Type B pancreatic cell (in vitro differentiated cells): ENCODE results near the gene SYT6. TPM values are rescaled to one million over a fixed set of nuclear protein-coding genes. Genes with fewer than 3 reads are reported as not detected.
A peak's percentile ranks its signal among the peaks of the same experiment; 100 is the strongest.

Experiments used
- DNase-seq: peaks from one replicate; pipeline ENCODE4 v3.0.0; 2021; ENCODE audit warnings: mixed read lengths; ENCODE audit not compliant: unreplicated experiment; ENCODE audit errors: extremely low spot score
- H3K27ac Mint-ChIP-seq: 2 replicates; pipeline ENCODE4 v1.8.0; 2021; ENCODE audit warnings: mild to moderate bottlenecking, mixed read lengths
- H3K27me3 Mint-ChIP-seq: 2 replicates; pipeline ENCODE4 v1.8.0; 2021; ENCODE audit warnings: mixed read lengths
- H3K36me3 Mint-ChIP-seq: 2 replicates; pipeline ENCODE4 v1.8.0; 2021; ENCODE audit warnings: mixed read lengths
- H3K4me1 Mint-ChIP-seq: one replicate; pipeline ENCODE4 v1.8.0; 2021; ENCODE audit warnings: mixed read lengths; ENCODE audit not compliant: unreplicated experiment
- H3K4me3 Mint-ChIP-seq: 2 replicates; pipeline ENCODE4 v1.8.0; 2021; ENCODE audit warnings: mild to moderate bottlenecking, mixed read lengths
- H3K9me3 Mint-ChIP-seq: 2 replicates; pipeline ENCODE4 v1.8.0; 2021; ENCODE audit warnings: mixed read lengths
- long read RNA-seq: library from polyadenylated mRNA; unstranded; transcript quantifications from one replicate; pipeline ENCODE4 v2.0.0, GENCODE V29; 2020
- total RNA-seq: library from RNA; stranded (reverse); gene quantifications from 2 replicates; pipeline ENCODE4 v1.2.1, GENCODE V29; 2021; ENCODE audit warnings: low replicate concordance
- TF ChIP-seq, protein P1 (sequence below): fragments of 200-600 bp; sonication (generic); conservative IDR thresholded peaks from 2 replicates; pipeline ENCODE4 v1.5.0; 2021; ENCODE audit warnings: antibody characterized with exemption, mild to moderate bottlenecking

The SYT6 gene
- total RNA-seq, result 1.1 and 3.0 TPM in 2 replicates
- long read RNA-seq, partial matches to known transcripts, result 1 of 5 reads
- long read RNA-seq, other reads (novel, unspliced or antisense), result 4 of 5 reads

GRCh38 chr1:114153261-114154145 lies at the start of gene SYT6:
SYT6 (minus strand) TSS chr1:114153869; CDS start chr1:114153772, 97 bp downstream.
- no peaks in the 10 kb centered on the region for H3K9me3 Mint-ChIP-seq
- no peaks in the 10 kb centered on the region for H3K36me3 Mint-ChIP-seq
- H3K27me3 Mint-ChIP-seq, result peaks cover 89% of the 10 kb centered on the region
- H3K4me1 Mint-ChIP-seq, result peaks cover 4% of the 10 kb centered on the region
- H3K27ac Mint-ChIP-seq, result no peak within 1 kb of the TSS
- H3K4me3 Mint-ChIP-seq, result peak within 1 kb of the TSS; percentile 68
- DNase-seq, result no peak
- TF ChIP-seq, protein P1, sequence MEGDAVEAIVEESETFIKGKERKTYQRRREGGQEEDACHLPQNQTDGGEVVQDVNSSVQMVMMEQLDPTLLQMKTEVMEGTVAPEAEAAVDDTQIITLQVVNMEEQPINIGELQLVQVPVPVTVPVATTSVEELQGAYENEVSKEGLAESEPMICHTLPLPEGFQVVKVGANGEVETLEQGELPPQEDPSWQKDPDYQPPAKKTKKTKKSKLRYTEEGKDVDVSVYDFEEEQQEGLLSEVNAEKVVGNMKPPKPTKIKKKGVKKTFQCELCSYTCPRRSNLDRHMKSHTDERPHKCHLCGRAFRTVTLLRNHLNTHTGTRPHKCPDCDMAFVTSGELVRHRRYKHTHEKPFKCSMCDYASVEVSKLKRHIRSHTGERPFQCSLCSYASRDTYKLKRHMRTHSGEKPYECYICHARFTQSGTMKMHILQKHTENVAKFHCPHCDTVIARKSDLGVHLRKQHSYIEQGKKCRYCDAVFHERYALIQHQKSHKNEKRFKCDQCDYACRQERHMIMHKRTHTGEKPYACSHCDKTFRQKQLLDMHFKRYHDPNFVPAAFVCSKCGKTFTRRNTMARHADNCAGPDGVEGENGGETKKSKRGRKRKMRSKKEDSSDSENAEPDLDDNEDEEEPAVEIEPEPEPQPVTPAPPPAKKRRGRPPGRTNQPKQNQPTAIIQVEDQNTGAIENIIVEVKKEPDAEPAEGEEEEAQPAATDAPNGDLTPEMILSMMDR, result no peak

- Mint-ChIP-seq H3K36me3 (no peaks in the 10 kb centered on the region), H3K4me3 (no peak overlapping the region), H3K4me1 (peaks cover 7% of the 10 kb centered on the region), H3K9me3 (no peaks in the 10 kb centered on the region), H3K27ac (no peak overlapping the region), H3K27me3 (peaks cover 37% of the 10 kb centered on the region)
- no peak for DNase-seq
- TF ChIP-seq, protein P1, result no peak
Measured at GRCh38 chr1:114201486-114201885, 47.8 kb upstream of the SYT6 start.

DNA sequence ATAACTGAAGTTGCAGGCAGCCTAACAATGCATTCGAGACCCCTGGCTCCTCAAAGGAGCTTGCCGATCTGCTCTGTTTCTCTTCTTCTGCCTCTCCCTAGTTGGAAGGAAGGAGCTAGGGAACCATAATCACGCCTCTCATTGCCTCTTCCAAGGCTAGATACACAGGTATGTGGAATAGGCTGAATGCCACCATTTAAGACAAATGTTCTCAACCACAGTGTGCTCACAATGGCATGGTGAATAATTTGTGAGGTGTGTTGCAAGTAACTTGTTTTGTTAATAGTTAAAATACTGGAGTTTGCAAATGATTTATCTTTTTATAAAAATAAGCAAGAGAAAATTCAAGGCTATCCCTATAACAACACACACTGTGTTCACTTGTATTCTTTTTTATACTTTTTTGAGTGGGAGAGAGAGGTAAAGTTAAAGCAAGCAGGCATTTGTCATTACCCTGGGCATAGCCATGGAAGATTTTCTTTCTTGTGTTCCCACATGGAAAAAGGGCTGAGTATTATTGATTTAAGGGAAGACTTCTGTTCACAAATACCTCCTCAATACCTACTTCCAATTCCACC lies 45.4 kb upstream of the SYT6 start:
- TF ChIP-seq, protein P1, result no peak
- no peaks in the 10 kb centered on the region for H3K36me3 Mint-ChIP-seq
- peaks cover 48% of the 10 kb centered on the region for H3K27me3 Mint-ChIP-seq
- peaks cover 7% of the 10 kb centered on the region for H3K4me1 Mint-ChIP-seq
- no peaks in the 10 kb centered on the region for H3K9me3 Mint-ChIP-seq
- DNase-seq, result no peak
- H3K4me3 Mint-ChIP-seq, result no peak overlapping the region
- H3K27ac Mint-ChIP-seq, result no peak overlapping the region

GRCh38 chr1:114196992-114197907 lies 43.6 kb upstream of the SYT6 start:
- H3K36me3 Mint-ChIP-seq, result no peaks in the 10 kb centered on the region
- TF ChIP-seq, protein P1, result no peak
- peaks cover 54% of the 10 kb centered on the region for H3K27me3 Mint-ChIP-seq
- H3K4me3 Mint-ChIP-seq, result no peak overlapping the region
- no peak overlapping the region for H3K27ac Mint-ChIP-seq
- H3K9me3 Mint-ChIP-seq, result no peaks in the 10 kb centered on the region
- H3K4me1 Mint-ChIP-seq, result no peaks in the 10 kb centered on the region
- no peak for DNase-seq

DNA sequence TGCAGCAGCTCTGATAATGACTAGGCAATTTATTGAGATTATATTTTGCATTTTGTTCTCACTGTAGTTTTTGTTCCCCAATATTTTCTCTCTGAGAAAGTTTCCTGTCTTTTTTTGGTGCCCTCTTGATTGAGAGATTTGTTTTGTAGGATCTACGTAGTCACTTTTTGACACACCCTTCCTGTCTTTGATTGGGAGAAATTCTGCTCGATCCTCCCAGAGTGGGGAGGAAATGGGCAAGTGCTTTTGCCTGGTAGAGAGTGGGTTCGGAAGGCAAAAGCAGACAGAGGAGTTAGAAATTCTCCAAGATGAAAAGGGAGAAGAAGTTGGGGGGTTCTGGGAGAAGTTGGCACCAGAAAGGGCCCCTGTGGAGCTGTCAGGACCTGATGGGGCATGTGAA lies 42.1 kb upstream of the SYT6 start:
- H3K4me1 Mint-ChIP-seq, result no peaks in the 10 kb centered on the region
- no peaks in the 10 kb centered on the region for H3K9me3 Mint-ChIP-seq
- no peak for DNase-seq
- H3K27ac Mint-ChIP-seq, result no peak overlapping the region
- H3K4me3 Mint-ChIP-seq, result no peak overlapping the region
- H3K36me3 Mint-ChIP-seq, result no peaks in the 10 kb centered on the region
- TF ChIP-seq, protein P1, result no peak
- peaks cover 47% of the 10 kb centered on the region for H3K27me3 Mint-ChIP-seq
